Measurements from ENCODE around the gene STIMATE.

Gene STIMATE

DNA sequence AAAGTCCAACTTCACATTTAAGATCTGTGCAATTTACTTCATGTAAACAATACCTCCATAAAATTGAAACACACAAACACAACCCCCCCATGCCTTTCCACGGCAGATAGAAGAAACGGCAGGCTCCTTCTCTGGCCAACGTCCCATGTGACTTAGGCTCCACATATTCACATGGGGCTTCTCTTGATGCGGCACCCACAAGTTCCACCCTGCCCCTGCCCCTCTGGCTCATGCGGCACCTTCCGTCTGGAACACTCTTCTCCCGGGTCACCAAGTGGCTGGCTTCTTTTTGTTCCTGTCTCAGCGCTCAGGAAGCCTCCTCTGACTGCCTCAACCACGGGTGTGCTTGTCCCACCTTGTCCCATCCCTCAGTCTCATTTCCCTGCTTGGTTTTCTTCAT is 25.6 kb downstream of the STIMATE start:
- TF ChIP-seq GATA2 (IDR thresholded peaks at IDR 0.05; ENCODE audit: low read depth, low read length): no peak
- TF ChIP-seq GATA3 (IDR thresholded peaks at IDR 0.05; ENCODE audit: low read depth, low read length): no peak

DNA sequence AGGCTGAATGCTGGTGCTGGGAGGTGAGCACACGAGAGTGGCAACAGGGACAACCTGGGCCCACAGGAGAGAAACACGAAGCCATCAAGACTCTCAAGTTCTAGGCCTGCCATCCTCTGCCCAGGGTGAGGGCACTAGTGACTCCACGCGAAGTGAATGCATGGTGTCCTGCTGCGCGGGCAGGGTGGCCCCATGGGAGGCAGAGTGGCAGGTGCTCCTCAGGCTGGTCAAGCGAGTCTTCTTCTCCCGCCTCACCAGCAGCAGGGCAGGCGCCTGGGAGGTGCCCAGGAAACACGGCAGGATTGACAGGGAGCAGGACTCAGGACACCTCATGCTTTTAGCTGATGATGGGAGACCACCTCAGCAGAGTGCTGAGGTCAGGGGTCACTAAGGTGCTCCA is 26.9 kb downstream of the STIMATE start:
- TF ChIP-seq GATA2 (IDR thresholded peaks at IDR 0.05; ENCODE audit: low read depth, low read length) (no peak), GATA3 (IDR thresholded peaks at IDR 0.05; ENCODE audit: low read depth, low read length) (no peak)

DNA sequence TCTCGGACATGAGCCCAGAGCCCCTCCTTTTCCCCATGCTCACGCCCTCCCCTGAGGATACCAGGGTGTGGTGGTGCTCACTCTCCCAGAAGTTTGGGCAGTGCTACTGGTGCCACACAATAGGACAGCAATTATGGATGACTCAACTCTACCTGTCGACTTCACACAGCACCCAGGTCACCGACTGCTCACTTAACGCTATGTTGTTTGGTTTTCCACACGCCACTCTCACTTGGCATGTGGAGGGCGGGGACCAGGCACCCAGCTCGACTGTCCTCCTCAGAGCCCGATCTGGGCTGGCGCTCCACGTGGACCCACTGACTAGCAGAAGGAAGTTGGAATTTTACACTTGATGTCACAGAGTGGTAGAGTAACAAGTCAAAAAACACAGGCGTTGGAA is 30.9 kb downstream of the STIMATE start:
- TF ChIP-seq GATA2 (IDR thresholded peaks at IDR 0.05; ENCODE audit: low read depth, low read length) (no peak), GATA3 (IDR thresholded peaks at IDR 0.05; ENCODE audit: low read depth, low read length) (no peak)

DNA sequence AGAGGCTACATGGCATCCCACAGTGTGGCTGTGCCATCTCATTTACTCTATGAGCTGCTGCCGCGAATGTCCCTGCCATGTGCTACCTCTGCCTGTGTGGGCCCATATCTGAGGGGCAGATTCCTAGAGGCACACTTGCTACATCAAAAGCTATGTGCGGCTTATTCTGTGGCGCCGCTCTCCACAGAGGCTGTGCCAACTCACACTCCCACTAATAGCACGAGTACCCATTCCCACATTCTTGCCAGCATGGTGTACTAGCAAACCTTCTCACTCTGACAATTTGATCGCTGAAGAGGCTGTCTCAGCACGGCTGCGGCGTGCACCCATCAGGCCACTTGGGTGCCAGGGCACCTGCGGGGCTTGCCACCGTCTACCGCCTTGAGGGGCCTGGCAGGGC is 31.4 kb downstream of the STIMATE start:
- TF ChIP-seq GATA3 (IDR thresholded peaks at IDR 0.05; ENCODE audit: low read depth, low read length): no peak
- no peak for TF ChIP-seq GATA2 (IDR thresholded peaks at IDR 0.05; ENCODE audit: low read depth, low read length)

DNA sequence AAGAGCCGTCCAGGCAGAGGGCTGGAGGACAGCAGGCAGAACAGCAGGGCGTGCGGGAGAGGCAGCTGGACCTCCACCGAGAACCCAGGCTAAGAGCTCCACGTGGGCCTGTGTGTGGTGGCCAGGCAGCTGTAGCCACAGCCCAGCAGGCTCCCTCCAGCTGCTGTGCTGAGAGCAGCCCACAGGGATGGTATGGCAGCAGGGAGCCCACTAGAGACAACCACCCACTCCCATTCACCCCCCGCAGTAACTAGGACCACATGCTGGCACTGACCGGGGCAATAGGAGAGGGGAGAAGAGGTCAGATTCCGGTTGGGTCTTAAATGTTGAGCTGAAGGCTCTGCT is 37.0 kb downstream of the STIMATE start:
- no peak for TF ChIP-seq GATA3 (IDR thresholded peaks at IDR 0.05; ENCODE audit: low read depth, low read length)
- TF ChIP-seq GATA2 (IDR thresholded peaks at IDR 0.05; ENCODE audit: low read depth, low read length): no peak

DNA sequence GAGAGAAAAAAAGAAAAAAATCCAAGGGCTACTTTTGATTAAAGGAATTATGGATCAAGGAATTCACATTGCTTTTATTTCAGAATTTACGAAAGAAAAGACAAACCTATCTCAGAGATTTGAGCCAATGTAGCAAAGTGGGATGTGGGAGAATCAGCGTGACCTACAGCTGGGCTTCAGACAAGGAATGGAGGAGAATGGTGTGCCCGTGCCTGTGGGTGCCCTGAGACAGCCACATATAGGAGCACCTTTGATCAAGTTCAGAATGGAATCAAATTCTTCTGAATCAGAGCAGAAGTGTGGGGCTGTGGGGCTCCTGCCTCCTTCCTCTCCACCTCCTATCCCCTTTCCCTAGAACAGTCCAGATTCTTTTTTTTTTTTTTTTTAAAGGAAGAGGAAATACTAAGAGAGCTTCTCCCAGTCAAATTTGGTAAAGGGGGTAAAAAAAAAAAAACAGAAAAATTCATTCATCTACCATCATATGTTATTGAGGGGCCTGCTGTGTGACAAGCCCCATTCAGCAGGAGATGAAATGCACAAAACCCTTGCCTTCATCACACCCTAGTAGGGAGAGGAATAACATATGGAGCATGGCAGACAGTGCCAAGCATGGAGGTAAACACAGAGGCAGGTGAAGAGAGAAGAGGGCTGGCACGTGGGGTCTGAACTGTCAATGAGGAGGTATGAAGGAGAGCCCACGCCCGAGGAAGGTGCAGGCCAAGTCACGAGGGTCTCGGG is 37.5 kb downstream of the STIMATE start:
- TF ChIP-seq GATA2 (IDR thresholded peaks at IDR 0.05; ENCODE audit: low read depth, low read length) (no peak), GATA3 (IDR thresholded peaks at IDR 0.05; ENCODE audit: low read depth, low read length) (no peak)

DNA sequence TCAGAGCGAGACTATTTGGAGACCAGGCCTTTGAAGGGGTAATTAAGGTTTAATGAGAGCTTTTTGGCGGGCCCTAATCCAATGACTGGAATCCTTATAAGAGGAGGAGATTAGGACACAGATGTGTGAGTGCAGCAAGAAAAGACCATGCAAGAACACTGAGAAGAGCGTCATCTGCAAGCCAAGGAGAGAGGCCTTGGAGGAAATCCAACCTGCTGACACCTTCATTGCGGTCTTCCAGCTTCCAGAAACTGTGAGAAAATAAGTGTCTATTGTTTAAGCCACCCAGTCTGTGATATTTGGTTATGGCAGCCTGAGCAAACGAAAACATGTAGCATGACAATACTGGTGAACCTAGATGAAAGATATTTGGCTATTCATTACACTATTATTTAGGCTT is 39.5 kb downstream of the STIMATE start:
- TF ChIP-seq GATA2 (IDR thresholded peaks at IDR 0.05; ENCODE audit: low read depth, low read length) (no peak), GATA3 (IDR thresholded peaks at IDR 0.05; ENCODE audit: low read depth, low read length) (no peak)

DNA sequence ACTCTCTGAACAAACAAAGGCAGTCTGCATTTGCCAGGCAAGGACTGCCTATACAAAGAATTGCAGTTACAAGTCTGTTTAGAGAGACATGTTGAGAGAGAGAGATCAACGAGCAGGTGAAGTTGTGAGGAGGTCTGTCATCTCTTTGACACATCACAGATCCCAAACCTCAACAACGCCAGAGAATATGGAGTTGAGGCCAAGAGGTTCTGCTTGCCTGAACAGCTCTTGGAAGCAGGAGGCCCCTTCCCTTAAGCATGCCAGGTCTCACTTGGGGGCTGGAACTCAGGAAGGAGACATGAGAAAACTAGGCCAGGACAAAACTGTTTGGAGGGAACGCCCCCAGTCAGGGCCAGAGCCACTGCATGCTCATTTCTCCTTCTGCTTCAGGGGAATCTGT is 40.2 kb downstream of the STIMATE start:
- TF ChIP-seq GATA3 (IDR thresholded peaks at IDR 0.05; ENCODE audit: low read depth, low read length): no peak
- no peak for TF ChIP-seq GATA2 (IDR thresholded peaks at IDR 0.05; ENCODE audit: low read depth, low read length)

DNA sequence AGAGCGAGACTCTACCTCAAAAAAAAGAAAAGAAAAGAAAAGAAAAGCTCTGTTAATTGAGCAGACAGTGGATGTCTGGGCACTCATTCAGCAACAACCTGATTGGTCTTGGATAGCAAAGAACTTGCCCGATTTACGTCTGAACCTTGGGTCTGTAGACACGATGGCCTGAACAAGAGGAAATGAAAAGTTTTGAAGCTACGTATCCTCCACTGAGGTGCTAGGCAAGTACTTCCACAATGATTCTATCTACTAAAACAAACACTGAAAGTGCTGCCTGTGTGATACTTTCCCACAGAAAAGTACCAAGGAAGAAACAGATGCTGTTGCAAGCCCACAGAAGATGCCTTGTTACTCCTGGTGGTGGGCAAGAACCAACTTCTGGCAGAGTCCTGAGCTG is 40.7 kb downstream of the STIMATE start:
- TF ChIP-seq GATA2 (IDR thresholded peaks at IDR 0.05; ENCODE audit: low read depth, low read length): no peak
- TF ChIP-seq GATA3 (IDR thresholded peaks at IDR 0.05; ENCODE audit: low read depth, low read length): no peak

DNA sequence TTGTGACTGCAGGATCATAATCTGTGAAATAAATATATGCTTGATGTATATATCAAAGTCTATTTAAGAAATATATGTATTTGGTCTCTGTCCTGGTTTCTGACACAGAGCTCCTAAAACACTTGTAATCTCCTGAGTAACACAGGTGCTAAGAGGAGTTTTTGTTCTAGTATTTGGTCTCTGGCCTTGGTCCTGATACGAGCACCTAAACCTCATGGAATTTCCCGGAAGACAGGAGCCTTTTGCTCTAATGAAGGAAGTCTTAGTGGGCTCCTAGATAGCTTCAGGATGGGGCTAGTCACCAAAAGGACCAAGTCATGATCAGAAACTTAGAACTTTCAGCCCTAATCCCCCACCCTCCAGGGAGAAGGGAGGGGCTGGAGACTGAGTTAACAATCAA is 43.3 kb downstream of the STIMATE start:
- TF ChIP-seq GATA3 (IDR thresholded peaks at IDR 0.05; ENCODE audit: low read depth, low read length): no peak
- TF ChIP-seq GATA2 (IDR thresholded peaks at IDR 0.05; ENCODE audit: low read depth, low read length): no peak

DNA sequence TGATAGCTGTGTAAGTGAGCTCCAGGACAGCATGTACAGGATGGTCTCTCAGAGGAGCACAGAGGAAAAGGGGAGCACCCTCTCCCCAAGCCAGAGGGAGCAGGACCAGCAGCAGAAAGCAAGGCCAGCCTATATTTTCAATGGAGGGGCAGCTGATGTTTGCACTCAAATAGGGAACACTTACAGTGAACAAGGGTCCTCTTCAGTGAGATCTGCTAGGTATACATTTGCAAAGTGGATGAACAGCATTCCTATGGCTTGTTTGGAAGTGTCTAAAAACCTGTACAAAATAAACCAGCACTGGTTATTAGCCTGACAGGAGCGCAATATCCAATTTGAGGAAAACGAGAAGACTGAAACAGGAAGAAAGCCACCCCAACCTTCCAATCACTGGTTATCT is 44.9 kb downstream of the STIMATE start:
- TF ChIP-seq GATA3 (IDR thresholded peaks at IDR 0.05; ENCODE audit: low read depth, low read length): no peak
- TF ChIP-seq GATA2 (IDR thresholded peaks at IDR 0.05; ENCODE audit: low read depth, low read length): no peak

DNA sequence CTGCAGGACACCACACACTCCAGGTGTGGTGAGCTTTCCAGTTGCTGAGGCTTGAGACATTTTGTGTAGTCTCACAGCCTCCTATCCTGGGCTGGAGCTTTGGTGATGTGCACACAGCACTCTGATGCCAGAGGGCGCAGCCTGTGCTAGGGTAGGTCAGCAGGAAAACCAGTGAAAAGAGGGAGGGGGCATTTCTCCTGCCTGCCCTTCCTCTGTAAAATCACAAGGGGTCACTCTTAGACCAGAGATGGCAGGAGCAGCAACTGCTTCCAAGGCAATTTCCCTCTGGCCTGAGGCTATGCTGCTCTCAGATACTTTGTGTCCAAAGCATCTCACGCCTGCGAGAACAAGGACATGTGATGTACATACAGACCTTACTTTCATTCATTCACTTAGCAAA is 46.0 kb downstream of the STIMATE start:
- TF ChIP-seq GATA3 (IDR thresholded peaks at IDR 0.05; ENCODE audit: low read depth, low read length) (no peak), GATA2 (IDR thresholded peaks at IDR 0.05; ENCODE audit: low read depth, low read length) (no peak)

DNA sequence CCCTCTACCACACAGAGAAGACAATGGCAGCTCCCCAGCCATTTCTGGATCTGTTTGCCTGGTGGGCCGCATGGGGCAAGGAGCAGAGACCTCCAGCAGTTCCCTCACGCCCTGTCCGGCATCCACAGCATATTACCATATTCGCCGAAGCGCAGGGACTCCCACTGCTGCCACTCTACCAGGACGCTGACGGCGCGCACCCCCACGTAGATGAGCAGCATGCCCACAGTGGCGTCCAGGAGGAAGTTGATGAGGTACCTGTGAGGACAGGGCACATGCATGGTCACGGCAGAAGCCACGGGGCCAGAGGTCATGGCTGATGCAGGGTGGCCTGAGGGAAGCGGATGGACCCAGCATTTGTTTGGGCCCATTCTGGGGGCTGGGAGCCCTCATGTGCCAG is 47.7 kb downstream of the STIMATE start:
- TF ChIP-seq GATA2 (IDR thresholded peaks at IDR 0.05; ENCODE audit: low read depth, low read length): no peak
- no peak for TF ChIP-seq GATA3 (IDR thresholded peaks at IDR 0.05; ENCODE audit: low read depth, low read length)

DNA sequence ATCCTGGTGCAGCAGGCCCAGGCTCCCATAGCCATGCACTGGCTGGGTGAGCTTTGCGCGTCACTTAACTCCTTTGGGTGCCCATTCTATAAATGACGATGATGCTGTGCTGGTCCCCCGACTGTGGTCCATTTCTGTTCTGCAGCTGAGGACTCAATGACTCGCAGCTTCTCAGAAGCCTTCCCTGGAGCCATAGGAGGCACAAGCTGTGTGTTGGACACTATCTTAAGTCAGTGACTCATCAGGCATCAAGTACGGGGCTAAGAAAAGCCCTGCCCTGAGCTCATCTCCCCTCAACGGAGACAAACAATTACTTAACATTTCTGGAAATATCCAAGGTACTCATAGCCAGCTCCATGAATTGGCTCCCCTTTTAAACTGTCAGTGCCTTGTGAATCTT is 48.7 kb downstream of the STIMATE start:
- TF ChIP-seq GATA2 (IDR thresholded peaks at IDR 0.05; ENCODE audit: low read depth, low read length) (no peak), GATA3 (IDR thresholded peaks at IDR 0.05; ENCODE audit: low read depth, low read length) (no peak)

DNA sequence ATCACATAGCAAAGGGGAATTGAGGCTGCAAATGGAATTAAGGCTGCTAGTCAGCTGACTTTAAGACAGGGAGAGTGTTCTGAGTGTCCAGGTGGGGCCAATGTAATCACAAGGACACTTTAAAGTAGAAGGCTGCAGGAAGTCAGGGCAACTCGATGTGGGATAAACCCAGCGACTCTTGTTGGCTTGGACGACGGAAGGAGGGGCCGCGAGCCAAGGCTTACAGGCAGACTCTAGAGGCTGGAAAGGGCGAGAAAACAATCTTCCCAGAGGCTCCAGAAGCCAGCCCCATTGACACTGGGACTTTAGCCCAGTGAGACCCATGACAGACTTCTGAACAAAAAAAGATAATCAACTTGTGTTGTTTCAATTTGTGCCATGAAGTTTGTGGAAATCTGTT is 49.6 kb downstream of the STIMATE start:
- no peak for TF ChIP-seq GATA2 (IDR thresholded peaks at IDR 0.05; ENCODE audit: low read depth, low read length)
- no peak for TF ChIP-seq GATA3 (IDR thresholded peaks at IDR 0.05; ENCODE audit: low read depth, low read length)

DNA sequence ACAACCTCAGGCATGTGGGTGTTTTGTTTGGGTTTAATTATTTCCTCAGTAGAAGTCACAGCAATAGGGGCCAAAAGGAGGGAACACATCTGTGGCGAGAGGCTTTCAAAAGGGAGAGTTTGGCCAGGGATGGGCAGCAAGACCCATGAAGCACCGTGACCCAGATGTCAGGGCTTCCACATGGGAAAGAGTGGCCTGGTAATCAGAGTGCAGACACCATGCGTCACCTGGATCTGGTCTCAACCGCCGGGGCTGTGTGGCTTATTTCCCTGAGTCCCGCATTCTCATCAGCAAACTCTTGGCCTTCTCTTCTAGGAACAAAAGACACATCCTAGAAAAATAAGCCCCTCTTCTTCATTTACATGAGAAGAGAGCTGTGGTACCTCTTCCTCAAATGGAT is 50.1 kb downstream of the STIMATE start:
- TF ChIP-seq GATA3 (IDR thresholded peaks at IDR 0.05; ENCODE audit: low read depth, low read length) (no peak), GATA2 (IDR thresholded peaks at IDR 0.05; ENCODE audit: low read depth, low read length) (no peak)
